COLO668 (cell line): ENCODE measurements around the gene GOSR2.

Source experiments
- DNase-seq: peaks from one replicate; lab custom pipeline; 2025; ENCODE audit not compliant: unreplicated experiment; lab: John Stamatoyannopoulos, UW

GOSR2 gene

GRCh38 chr17:46922804-46923635, at the start of gene GOSR2:
TSS of gene GOSR2 (plus strand) at chr17:46923160. CDS start at chr17:46923193, 33 bp downstream.
- DNase-seq, result peak; percentile 82

- DNase-seq, result no peak
Measured at GRCh38 chr17:46873941-46874645, 48.9 kb upstream of the GOSR2 start.

GRCh38 chr17:46874906-46875305, 48.1 kb upstream of the GOSR2 start:
- DNase-seq, result no peak

- peak; percentile 56 for DNase-seq
Measured at GRCh38 chr17:46875849-46876352, 47.1 kb upstream of the GOSR2 start.

GRCh38 chr17:46876353-46876887, 46.5 kb upstream of the GOSR2 start:
- peak; percentile 78 for DNase-seq

- no peak for DNase-seq
Measured at GRCh38 chr17:46876926-46877325, 46.0 kb upstream of the GOSR2 start.

- DNase-seq, result no peak
Measured at GRCh38 chr17:46877466-46877865, 45.5 kb upstream of the GOSR2 start.

- no peak for DNase-seq
Measured at GRCh38 chr17:46878055-46878454, 44.9 kb upstream of the GOSR2 start.

GRCh38 chr17:46879101-46879500, 43.9 kb upstream of the GOSR2 start:
- no peak for DNase-seq

- no peak for DNase-seq
Measured at GRCh38 chr17:46881015-46881414, 41.9 kb upstream of the GOSR2 start.

GRCh38 chr17:46882666-46883065, 40.3 kb upstream of the GOSR2 start:
- DNase-seq, result no peak

GRCh38 chr17:46883871-46884520, 39.0 kb upstream of the GOSR2 start:
- DNase-seq, result no peak

- DNase-seq, result no peak
Measured at GRCh38 chr17:46884552-46884951, 38.4 kb upstream of the GOSR2 start.

- no peak for DNase-seq
Measured at GRCh38 chr17:46885415-46886309, 37.3 kb upstream of the GOSR2 start.

GRCh38 chr17:46886310-46886663, 36.7 kb upstream of the GOSR2 start:
- DNase-seq, result no peak

- DNase-seq, result no peak
Measured at GRCh38 chr17:46887717-46888116, 35.2 kb upstream of the GOSR2 start.

- no peak for DNase-seq
Measured at GRCh38 chr17:46888727-46889126, 34.2 kb upstream of the GOSR2 start.

- DNase-seq, result no peak
Measured at GRCh38 chr17:46889519-46889918, 33.4 kb upstream of the GOSR2 start.

- DNase-seq, result no peak
Measured at GRCh38 chr17:46889992-46890564, 32.9 kb upstream of the GOSR2 start.

- no peak for DNase-seq
Measured at GRCh38 chr17:46890638-46891037, 32.3 kb upstream of the GOSR2 start.
